Natural killer cell (primary cell): ENCODE measurements around the gene CTNNA2. TPM values are rescaled to one million over a fixed set of nuclear protein-coding genes. Genes with fewer than 3 reads are reported as not detected.

ENCODE experiments used
- ATAC-seq, 3 donors: fragments of 150-1000 bp in 2 of 3; fragments of 200-7000 bp in 1 of 3; cut with Tn5 transposase; 1 replicate in 1 of 3; 2 replicates in 2 of 3; pipeline ENCODE4 v1.10.0; 2021; ENCODE audit warnings: mild to moderate bottlenecking in 2 of 3, moderate library complexity in 2 of 3
- DNase-seq, 2 donors: peaks; one replicate each; pipeline versions ENCODE4 v3.0.0 to v3.0.0-alpha.2; 2013 to 2021; ENCODE audit warnings: mixed read lengths in 1 of 2
- H3K27ac ChIP-seq: one replicate; pipeline ENCODE4 v1.5.1; 2013; ENCODE audit warnings: mild to moderate bottlenecking, low read length
- H3K27me3 ChIP-seq: one replicate; pipeline ENCODE4 v1.6.1; 2013; ENCODE audit warnings: low read length; ENCODE audit not compliant: control insufficient read depth, insufficient read depth
- H3K36me3 ChIP-seq: one replicate; pipeline ENCODE4 v1.6.1; 2013; ENCODE audit warnings: low read length; ENCODE audit not compliant: control insufficient read depth, insufficient read depth
- H3K4me1 ChIP-seq: one replicate; pipeline ENCODE4 v1.6.1; 2013; ENCODE audit warnings: low read length; ENCODE audit not compliant: control insufficient read depth, insufficient read depth
- H3K4me3 ChIP-seq: one replicate; pipeline ENCODE4 v1.5.1; 2013; ENCODE audit warnings: low read length
- H3K9me3 ChIP-seq: one replicate; pipeline ENCODE4 v1.6.1; 2013; ENCODE audit warnings: low read length; ENCODE audit not compliant: control insufficient read depth, insufficient read depth
- H3K27ac Mint-ChIP-seq, 2 donors: one replicate each; pipeline ENCODE4 v1.8.0; 2022; ENCODE audit warnings: mild to moderate bottlenecking in 2 of 2, mixed read lengths in 2 of 2, moderate library complexity in 1 of 2
- H3K27me3 Mint-ChIP-seq, 2 donors: one replicate each; pipeline ENCODE4 v1.8.0; 2022; ENCODE audit warnings: low read depth in 2 of 2, mixed read lengths in 2 of 2
- H3K36me3 Mint-ChIP-seq: one replicate; pipeline ENCODE4 v1.8.0; 2022; ENCODE audit warnings: mixed read lengths
- H3K4me1 Mint-ChIP-seq, 2 donors: one replicate each; pipeline ENCODE4 v1.8.0; 2022; ENCODE audit warnings: mixed read lengths in 2 of 2
- H3K4me3 Mint-ChIP-seq: one replicate; pipeline ENCODE4 v1.8.0; 2022; ENCODE audit warnings: mild to moderate bottlenecking, moderate library complexity, mixed read lengths
- H3K9me3 Mint-ChIP-seq, 2 donors: one replicate each; pipeline ENCODE4 v1.8.0; 2022; ENCODE audit warnings: mixed read lengths in 2 of 2
- CTCF ChIP-seq: fragments of 200-600 bp; IDR thresholded peaks from one replicate; pipeline ENCODE4 v1.8.0; 2022; ENCODE audit warnings: antibody characterized with exemption
- whole genome bisulfite sequencing: methylation state at CpG from one replicate; pipeline ENCODE4 v1.1.7; 2013; ENCODE audit warnings: missing lambda C conversion rate; ENCODE audit not compliant: insufficient coverage; 5-methylcytosine and 5-hydroxymethylcytosine counted together
- intact Hi-C: fragments of 100-400 bp; cut with micrococcal nuclease; formaldehyde crosslinking; loops from one replicate; pipeline ENCODE4 v1.14.2; 2022
- total RNA-seq, 4 donors: library from RNA; stranded (reverse); fragments of 120-200 nt in 1 of 4; gene quantifications; one replicate each; pipeline versions ENCODE4 v1.2.3 to v1.2.4, GENCODE V29; 2013 to 2022

CTNNA2 gene
- total RNA-seq, 3 donors from 2014 or later (not counting 1 experiment from before 2014, with no cell fraction given): not detected

DNA sequence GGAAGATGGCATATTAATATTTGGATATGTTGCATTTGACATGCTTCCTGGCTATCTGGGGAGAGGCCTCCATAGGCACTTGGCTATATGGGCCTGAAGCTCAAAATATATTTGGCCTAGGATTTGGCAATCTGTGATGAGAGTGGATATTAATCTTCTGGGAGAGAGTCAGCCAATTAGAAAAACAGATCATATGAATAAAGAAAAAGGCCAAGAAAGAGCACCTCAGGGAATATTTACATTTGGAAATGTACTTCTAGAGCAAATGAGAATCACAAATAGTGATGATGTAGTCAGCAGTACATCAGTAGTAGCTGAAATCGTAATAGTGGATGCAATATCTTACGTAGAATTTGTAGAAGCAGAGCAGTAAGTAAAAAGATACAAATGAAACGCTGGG is 277.0 kb downstream of the CTNNA2 start:
- TF ChIP-seq CTCF: no peak
- no peaks in the 10 kb centered on the region for H3K36me3 ChIP-seq
- no peaks in the 10 kb centered on the region for H3K27me3 ChIP-seq
- H3K27me3 Mint-ChIP-seq: no peaks in the 10 kb centered on the region
- no peaks in the 10 kb centered on the region for H3K36me3 Mint-ChIP-seq
- ATAC-seq (no peak), DNase-seq (no peak)
- 66% methylated on average over 3 of the region's 3 CpGs for WGBS
- H3K9me3 ChIP-seq: no peaks in the 10 kb centered on the region
- intact Hi-C loops: no loop called here
- H3K4me1 Mint-ChIP-seq: no peaks in the 10 kb centered on the region
- no peak overlapping the region for H3K4me3 ChIP-seq
- peaks cover 9 to 12% of the 10 kb centered on the region in 2 donors for H3K9me3 Mint-ChIP-seq
- H3K4me3 Mint-ChIP-seq: no peak overlapping the region
- H3K27ac ChIP-seq: no peak overlapping the region
- H3K4me1 ChIP-seq: no peaks in the 10 kb centered on the region
- no peak overlapping the region for H3K27ac Mint-ChIP-seq

DNA sequence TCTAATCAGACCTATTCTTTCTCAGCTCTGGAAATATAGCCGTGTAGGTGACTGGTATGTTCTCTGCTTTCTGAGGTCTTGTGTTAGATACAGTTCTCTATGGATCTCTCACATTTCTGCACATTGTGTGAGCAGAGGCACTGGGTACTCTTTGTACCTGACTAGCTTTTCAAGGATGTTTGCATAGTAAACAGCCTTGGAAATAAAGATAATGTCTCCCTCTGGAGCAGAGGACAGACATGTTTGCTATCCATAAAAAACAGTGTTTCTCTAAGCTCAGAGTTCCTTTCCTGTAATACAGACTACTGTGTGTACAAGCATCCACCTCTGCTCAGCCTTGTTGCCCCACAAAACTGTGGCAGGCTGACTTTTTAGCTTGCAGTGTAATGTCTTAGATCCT is 279.2 kb downstream of the CTNNA2 start:
- Histone ChIP-seq H3K36me3 (no peaks in the 10 kb centered on the region), H3K9me3 (peaks cover 3% of the 10 kb centered on the region), H3K27me3 (no peaks in the 10 kb centered on the region), H3K4me1 (no peaks in the 10 kb centered on the region), H3K4me3 (no peak overlapping the region), H3K27ac (no peak overlapping the region)
- peaks cover 0 to 6% of the 10 kb centered on the region in 2 donors for H3K9me3 Mint-ChIP-seq
- H3K27ac Mint-ChIP-seq: no peak overlapping the region
- DNase-seq (no peak), ATAC-seq (no peak)
- intact Hi-C loops: no loop called here
- H3K4me1 Mint-ChIP-seq: no peaks in the 10 kb centered on the region
- no peak for TF ChIP-seq CTCF
- H3K27me3 Mint-ChIP-seq: no peaks in the 10 kb centered on the region
- 80% methylated on average over 1 of the region's 1 CpG for WGBS
- no peaks in the 10 kb centered on the region for H3K36me3 Mint-ChIP-seq
- H3K4me3 Mint-ChIP-seq: no peak overlapping the region

GRCh38 chr2:79793006-79793405 is 280.2 kb downstream of the CTNNA2 start:
- DNase-seq (no peak), ATAC-seq (no peak)
- WGBS: 93% methylated on average over 3 of the region's 3 CpGs
- Mint-ChIP-seq H3K4me3 (no peak overlapping the region), H3K27me3 (no peaks in the 10 kb centered on the region), H3K27ac (no peak overlapping the region), H3K4me1 (no peaks in the 10 kb centered on the region), H3K9me3 (peaks cover 0 to 6% of the 10 kb centered on the region in 2 donors), H3K36me3 (no peaks in the 10 kb centered on the region)
- Histone ChIP-seq H3K27ac (no peak overlapping the region), H3K9me3 (peaks cover 3% of the 10 kb centered on the region), H3K4me1 (no peaks in the 10 kb centered on the region), H3K36me3 (no peaks in the 10 kb centered on the region), H3K27me3 (no peaks in the 10 kb centered on the region), H3K4me3 (no peak overlapping the region)
- TF ChIP-seq CTCF: no peak
- intact Hi-C loops: no loop called here

- H3K4me3 ChIP-seq: no peak overlapping the region
- peaks cover 3% of the 10 kb centered on the region for H3K9me3 ChIP-seq
- no peak for TF ChIP-seq CTCF
- Mint-ChIP-seq H3K4me3 (no peak overlapping the region), H3K27ac (no peak overlapping the region), H3K27me3 (no peaks in the 10 kb centered on the region), H3K9me3 (peaks cover 4 to 9% of the 10 kb centered on the region in 2 donors), H3K4me1 (no peaks in the 10 kb centered on the region), H3K36me3 (no peaks in the 10 kb centered on the region)
- H3K27ac ChIP-seq: no peak overlapping the region
- intact Hi-C loops: no loop called here
- no peaks in the 10 kb centered on the region for H3K36me3 ChIP-seq
- no peaks in the 10 kb centered on the region for H3K4me1 ChIP-seq
- H3K27me3 ChIP-seq: no peaks in the 10 kb centered on the region
- WGBS: 85% methylated on average over 2 of the region's 2 CpGs
- DNase-seq (no peak), ATAC-seq (no peak)
Observed at GRCh38 chr2:79796641-79797040, 283.8 kb downstream of the CTNNA2 start.
